Astrocyte (in vitro differentiated cells and primary cell): ENCODE data around the gene RNF111. TPM values are rescaled to one million over a fixed set of nuclear protein-coding genes. Genes with fewer than 3 reads are reported as not detected.
A peak's percentile ranks its signal among the peaks of the same experiment; 100 is the strongest.

ENCODE experiments used
- DNase-seq: peaks from one replicate; pipeline ENCODE4 v3.0.0-alpha.2; 2010; ENCODE audit warnings: low read depth
- FAIRE-seq: peaks from 2 replicates; lab custom pipeline; 2011; peaks lifted over from hg19 to GRCh38; lab: Jason Lieb, UNC
- H2AFZ ChIP-seq: 2 replicates; pipeline ENCODE4 v1.6.0; 2012; ENCODE audit warnings: low read depth, low read length, inconsistent platforms
- H3K27ac ChIP-seq: 2 replicates; pipeline ENCODE4 v1.5.1; 2011; ENCODE audit warnings: low read depth, low read length, inconsistent platforms
- H3K27me3 ChIP-seq: 2 replicates; pipeline ENCODE4 v1.6.0; 2011; ENCODE audit warnings: low read length, inconsistent platforms; ENCODE audit not compliant: insufficient read depth
- H3K36me3 ChIP-seq: 2 replicates; pipeline ENCODE4 v1.5.1; 2011; ENCODE audit warnings: low read length, inconsistent platforms; ENCODE audit not compliant: insufficient read depth
- H3K4me1 ChIP-seq: 2 replicates; pipeline ENCODE4 v1.5.1; 2011; ENCODE audit warnings: low read length, inconsistent platforms; ENCODE audit not compliant: insufficient read depth
- H3K4me2 ChIP-seq: 2 replicates; pipeline ENCODE4 v1.6.0; 2012; ENCODE audit warnings: low read length, inconsistent platforms
- H3K4me3 ChIP-seq: 2 replicates; pipeline ENCODE4 v1.5.1; 2011; ENCODE audit warnings: low read depth, mild to moderate bottlenecking, low read length, inconsistent platforms; ENCODE audit not compliant: insufficient read depth
- H3K79me2 ChIP-seq: 2 replicates; pipeline ENCODE4 v1.6.0; 2012; ENCODE audit warnings: mild to moderate bottlenecking, low read length, inconsistent platforms; ENCODE audit not compliant: insufficient read depth
- H3K9ac ChIP-seq: 2 replicates; pipeline ENCODE4 v1.6.0; 2012; ENCODE audit warnings: mild to moderate bottlenecking, low read length, inconsistent platforms
- H3K9me3 ChIP-seq: 2 replicates; pipeline ENCODE4 v1.5.1; 2012; ENCODE audit warnings: low read depth, mild to moderate bottlenecking, low read length, inconsistent platforms; ENCODE audit not compliant: insufficient read depth
- H4K20me1 ChIP-seq: 2 replicates; pipeline ENCODE4 v1.6.0; 2012; ENCODE audit warnings: low read length, inconsistent platforms; ENCODE audit not compliant: insufficient read depth
- H3K27ac Mint-ChIP-seq: one replicate; pipeline ENCODE4 v1.8.0; 2021; ENCODE audit warnings: mild to moderate bottlenecking, mixed read lengths; ENCODE audit not compliant: unreplicated experiment
- H3K27me3 Mint-ChIP-seq: one replicate; pipeline ENCODE4 v1.8.0; 2021; ENCODE audit warnings: low read depth, mixed read lengths; ENCODE audit not compliant: unreplicated experiment
- H3K36me3 Mint-ChIP-seq: one replicate; pipeline ENCODE4 v1.8.0; 2021; ENCODE audit warnings: low read depth, mixed read lengths; ENCODE audit not compliant: unreplicated experiment
- H3K4me1 Mint-ChIP-seq: one replicate; pipeline ENCODE4 v1.8.0; 2021; ENCODE audit warnings: low read depth, mixed read lengths; ENCODE audit not compliant: unreplicated experiment
- H3K4me3 Mint-ChIP-seq: one replicate; pipeline ENCODE4 v1.8.0; 2021; ENCODE audit warnings: mild to moderate bottlenecking, moderate library complexity, mixed read lengths; ENCODE audit not compliant: unreplicated experiment
- H3K9me3 Mint-ChIP-seq: one replicate; pipeline ENCODE4 v1.8.0; 2021; ENCODE audit warnings: mild to moderate bottlenecking, mixed read lengths; ENCODE audit not compliant: unreplicated experiment
- EZH2 ChIP-seq: IDR thresholded peaks from 2 replicates; pipeline ENCODE4 v1.6.1; 2012; ENCODE audit warnings: mild to moderate bottlenecking, low read length, inconsistent platforms; ENCODE audit not compliant: insufficient read depth
- total RNA-seq: library from RNA; stranded (reverse); gene quantifications from 2 replicates; pipeline ENCODE4 v1.2.1, GENCODE V29; 2021
- TF ChIP-seq, protein P1 (sequence below): IDR thresholded peaks from 2 replicates; pipeline ENCODE4 v1.5.1; 2011; ENCODE audit warnings: low read depth, mild to moderate bottlenecking, inconsistent platforms, low read length, moderate library complexity; ENCODE audit not compliant: insufficient read depth

Gene RNF111
- total RNA-seq, 1 donor from 2014 or later: 44.1 TPM

DNA sequence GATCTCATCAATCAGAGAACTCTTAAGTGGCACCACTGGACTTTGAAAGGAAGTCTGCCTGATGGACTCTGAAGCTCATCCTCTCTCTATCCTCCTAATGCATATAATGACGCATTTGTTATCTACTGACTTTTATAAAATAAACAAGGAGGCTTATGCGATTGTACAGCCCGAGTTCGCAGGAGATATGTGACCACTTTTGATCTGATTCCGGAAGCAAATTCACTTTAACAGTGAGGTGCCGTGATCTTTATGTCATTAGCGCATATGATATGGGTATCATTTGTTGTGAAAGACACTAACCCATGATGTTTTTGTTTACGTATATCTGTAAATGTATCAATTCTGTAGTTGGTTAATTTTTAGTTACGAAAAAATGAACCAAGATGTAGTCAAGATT is 427 bp upstream of the RNF111 start:
- Mint-ChIP-seq H3K4me1 (peaks cover 9% of the 10 kb centered on the region), H3K9me3 (peaks cover 2% of the 10 kb centered on the region), H3K27ac (peak overlapping the region; percentile 81), H3K27me3 (no peaks in the 10 kb centered on the region), H3K4me3 (peak overlapping the region; percentile 97), H3K36me3 (peaks cover 6% of the 10 kb centered on the region)
- H3K4me1 ChIP-seq: peaks cover 7% of the 10 kb centered on the region
- H3K4me2 ChIP-seq: peak overlapping the region; percentile 89
- H3K9ac ChIP-seq: peak overlapping the region; percentile 93
- DNase-seq (no peak), FAIRE-seq (no peak)
- TF ChIP-seq EZH2: no peak
- TF ChIP-seq, protein P1, sequence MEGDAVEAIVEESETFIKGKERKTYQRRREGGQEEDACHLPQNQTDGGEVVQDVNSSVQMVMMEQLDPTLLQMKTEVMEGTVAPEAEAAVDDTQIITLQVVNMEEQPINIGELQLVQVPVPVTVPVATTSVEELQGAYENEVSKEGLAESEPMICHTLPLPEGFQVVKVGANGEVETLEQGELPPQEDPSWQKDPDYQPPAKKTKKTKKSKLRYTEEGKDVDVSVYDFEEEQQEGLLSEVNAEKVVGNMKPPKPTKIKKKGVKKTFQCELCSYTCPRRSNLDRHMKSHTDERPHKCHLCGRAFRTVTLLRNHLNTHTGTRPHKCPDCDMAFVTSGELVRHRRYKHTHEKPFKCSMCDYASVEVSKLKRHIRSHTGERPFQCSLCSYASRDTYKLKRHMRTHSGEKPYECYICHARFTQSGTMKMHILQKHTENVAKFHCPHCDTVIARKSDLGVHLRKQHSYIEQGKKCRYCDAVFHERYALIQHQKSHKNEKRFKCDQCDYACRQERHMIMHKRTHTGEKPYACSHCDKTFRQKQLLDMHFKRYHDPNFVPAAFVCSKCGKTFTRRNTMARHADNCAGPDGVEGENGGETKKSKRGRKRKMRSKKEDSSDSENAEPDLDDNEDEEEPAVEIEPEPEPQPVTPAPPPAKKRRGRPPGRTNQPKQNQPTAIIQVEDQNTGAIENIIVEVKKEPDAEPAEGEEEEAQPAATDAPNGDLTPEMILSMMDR: no peak
- H3K79me2 ChIP-seq: peaks cover 45% of the 10 kb centered on the region
- H3K27me3 ChIP-seq: peaks cover 5% of the 10 kb centered on the region
- peak overlapping the region; percentile 95 for H3K4me3 ChIP-seq
- peak overlapping the region; percentile 89 for H2AFZ ChIP-seq
- peak overlapping the region; percentile 83 for H3K27ac ChIP-seq
- H3K36me3 ChIP-seq: peaks cover 3% of the 10 kb centered on the region
- H3K9me3 ChIP-seq: no peaks in the 10 kb centered on the region
- H4K20me1 ChIP-seq: peaks cover 39% of the 10 kb centered on the region

DNA sequence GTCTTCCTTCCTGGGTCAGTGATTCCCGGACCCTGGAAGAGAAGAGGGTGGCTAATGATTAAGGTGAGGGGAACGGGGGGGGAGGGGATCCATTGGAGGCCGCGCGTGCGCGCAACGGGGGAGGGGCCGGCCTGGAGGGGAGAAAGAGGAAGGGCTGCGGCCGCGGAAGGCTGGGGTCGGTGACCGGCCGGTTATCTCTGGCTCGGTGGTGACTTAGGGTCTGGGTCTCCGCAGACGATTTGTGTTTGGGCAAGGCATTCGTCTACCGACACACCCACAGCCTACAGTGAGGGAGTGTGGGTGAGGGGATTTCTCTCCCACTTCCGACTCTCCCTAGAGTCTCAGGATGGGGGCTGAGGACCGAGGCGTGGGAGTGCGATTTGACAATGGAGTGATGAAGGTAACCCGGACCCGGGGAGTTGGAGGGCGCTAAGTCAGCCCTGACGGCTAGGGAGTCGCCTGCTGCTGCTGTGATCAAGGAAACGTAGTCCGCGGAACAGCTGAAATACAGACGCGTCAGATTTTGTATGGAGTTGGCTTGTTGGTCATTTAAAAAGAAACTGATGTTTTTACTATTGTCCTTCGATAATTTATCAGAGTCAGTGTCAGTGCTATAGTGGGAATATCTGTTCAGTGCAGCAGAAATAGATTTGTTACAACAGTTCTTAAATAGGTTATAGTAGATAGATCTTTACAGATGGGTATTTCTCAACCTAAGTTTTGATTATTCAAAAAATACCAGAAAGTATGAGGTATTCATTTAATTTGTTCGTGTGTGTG is 733 bp downstream of the RNF111 start:
- H3K79me2 ChIP-seq: peaks cover 56% of the 10 kb centered on the region
- H4K20me1 ChIP-seq: peaks cover 41% of the 10 kb centered on the region
- H3K4me1 ChIP-seq: peaks cover 7% of the 10 kb centered on the region
- H3K9ac ChIP-seq: peak overlapping the region; percentile 93
- peaks cover 3% of the 10 kb centered on the region for H3K36me3 ChIP-seq
- peak overlapping the region; percentile 99 for H2AFZ ChIP-seq
- H3K4me3 Mint-ChIP-seq: peak overlapping the region; percentile 97
- DNase-seq (peak; percentile 33), FAIRE-seq (no peak)
- no peaks in the 10 kb centered on the region for H3K9me3 ChIP-seq
- H3K4me3 ChIP-seq: peak overlapping the region; percentile 95
- peaks cover 9% of the 10 kb centered on the region for H3K4me1 Mint-ChIP-seq
- H3K36me3 Mint-ChIP-seq: peaks cover 6% of the 10 kb centered on the region
- H3K9me3 Mint-ChIP-seq: peaks cover 2% of the 10 kb centered on the region
- H3K27me3 Mint-ChIP-seq: no peaks in the 10 kb centered on the region
- peak overlapping the region; percentile 89 for H3K4me2 ChIP-seq
- H3K27ac Mint-ChIP-seq: peak overlapping the region; percentile 81
- TF ChIP-seq EZH2: no peak
- TF ChIP-seq, protein P1: no peak
- peak overlapping the region; percentile 83 for H3K27ac ChIP-seq
- H3K27me3 ChIP-seq: peaks cover 5% of the 10 kb centered on the region

DNA sequence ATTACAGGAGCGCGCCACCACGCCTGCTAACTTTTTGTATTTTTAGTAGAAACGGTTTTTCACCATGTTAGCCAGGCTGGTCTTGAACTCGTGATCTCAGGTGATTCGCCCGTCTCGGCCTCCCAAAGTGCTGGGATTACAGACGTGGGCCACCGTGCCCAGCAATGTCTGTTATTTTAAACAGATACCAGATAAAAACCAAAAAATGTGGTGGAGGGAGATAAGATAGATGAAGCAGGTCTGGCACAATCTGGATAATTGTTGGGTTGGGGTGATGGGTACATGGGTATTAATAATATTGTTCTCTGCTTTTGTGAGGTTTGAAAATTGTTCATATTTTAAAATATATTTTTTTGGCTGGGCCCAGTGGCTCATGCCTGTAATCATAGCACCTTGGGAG is 4.7 kb downstream of the RNF111 start:
- Histone ChIP-seq H3K27me3 (no peaks in the 10 kb centered on the region), H3K9me3 (no peaks in the 10 kb centered on the region), H3K36me3 (peaks cover 3% of the 10 kb centered on the region), H3K4me3 (no peak overlapping the region), H4K20me1 (peaks cover 71% of the 10 kb centered on the region), H3K4me1 (peaks cover 3% of the 10 kb centered on the region), H3K9ac (no peak overlapping the region), H3K4me2 (no peak overlapping the region), H3K79me2 (peaks cover 93% of the 10 kb centered on the region), H3K27ac (no peak overlapping the region), H2AFZ (no peak overlapping the region)
- no peak overlapping the region for H3K4me3 Mint-ChIP-seq
- FAIRE-seq (no peak), DNase-seq (no peak)
- peaks cover 9% of the 10 kb centered on the region for H3K4me1 Mint-ChIP-seq
- H3K9me3 Mint-ChIP-seq: peaks cover 2% of the 10 kb centered on the region
- no peaks in the 10 kb centered on the region for H3K27me3 Mint-ChIP-seq
- H3K27ac Mint-ChIP-seq: no peak overlapping the region
- TF ChIP-seq, protein P1: no peak
- no peak for TF ChIP-seq EZH2
- H3K36me3 Mint-ChIP-seq: peaks cover 6% of the 10 kb centered on the region
